NCI-H748 treated with DMSO at 0.1 percent for 48 hours (cell line): ENCODE data around the gene NR1I3.
A peak's percentile ranks its signal among the peaks of the same experiment; 100 is the strongest.
"Not testable (repeated sequence)": the region's sequence is repeated elsewhere in the genome, so short reads cannot be mapped to it uniquely, and the experiment has no call there.

Experiments used
- DNase-seq: peaks from one replicate; lab custom pipeline; 2025; lab: John Stamatoyannopoulos, UW

The NR1I3 gene

GRCh38 chr1:161238039-161238473 is at the start of gene NR1I3:
TSS of gene NR1I3 (minus strand) at chr1:161238203. CDS start at chr1:161236565, 1,638 bp downstream.
- no peak for DNase-seq

DNA sequence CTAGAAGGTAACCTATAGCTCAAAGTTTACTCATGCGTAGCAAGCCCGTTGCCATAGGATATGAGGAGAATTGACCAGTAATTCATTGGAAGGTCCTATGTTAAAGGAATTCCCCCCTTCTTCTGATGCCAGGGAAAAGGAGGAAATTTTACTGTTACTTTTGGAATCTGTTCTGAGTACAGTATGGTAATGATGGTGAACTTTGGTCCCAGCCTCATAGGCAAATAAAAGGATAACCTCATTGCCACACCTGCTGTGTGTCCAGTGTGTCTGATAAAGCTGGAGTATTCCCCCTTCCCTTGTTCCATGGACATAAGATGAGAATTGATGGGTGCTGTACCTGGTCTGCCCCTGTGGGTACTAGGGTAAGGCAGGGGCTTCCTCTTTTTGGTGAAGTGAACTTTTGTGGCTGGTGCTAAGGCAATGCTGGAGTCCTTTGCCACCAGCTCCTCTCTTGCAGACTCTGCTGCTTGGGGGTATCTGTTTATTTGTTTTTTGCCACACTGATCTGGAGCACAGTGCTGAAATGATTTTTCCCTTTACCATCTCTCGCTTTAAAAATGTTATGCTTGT is 49.6 kb upstream of the NR1I3 start:
- no peak for DNase-seq

GRCh38 chr1:161285521-161285920 is 47.5 kb upstream of the NR1I3 start:
- no peak for DNase-seq

DNA sequence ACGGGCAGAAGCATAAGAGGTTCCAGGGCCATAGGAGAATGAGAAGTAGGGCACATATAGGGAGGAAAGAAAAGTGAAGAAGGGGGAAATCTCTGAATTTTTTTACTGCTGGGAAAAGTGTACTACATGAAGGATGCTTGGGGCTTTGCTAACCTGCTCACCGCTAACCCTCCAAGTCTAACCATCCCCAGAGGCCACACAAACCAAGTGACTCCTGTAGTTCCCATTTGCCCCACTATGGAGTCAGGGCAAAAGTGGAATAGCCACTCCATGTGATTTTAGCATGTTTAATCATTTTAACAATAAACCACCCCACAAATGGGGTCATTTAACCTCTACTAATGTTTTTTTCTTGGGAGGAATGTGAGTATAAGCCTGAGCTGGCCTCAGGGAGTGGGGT is 47.1 kb upstream of the NR1I3 start:
- DNase-seq = no peak

GRCh38 chr1:161282991-161283390 is 45.0 kb upstream of the NR1I3 start:
- no peak for DNase-seq

- DNase-seq = no peak
Observed at GRCh38 chr1:161274874-161275273, 36.9 kb upstream of the NR1I3 start.

GRCh38 chr1:161273402-161273801 is 35.4 kb upstream of the NR1I3 start:
- DNase-seq = no peak

- DNase-seq = no peak
Observed at GRCh38 chr1:161267321-161267720, 29.3 kb upstream of the NR1I3 start.

DNA sequence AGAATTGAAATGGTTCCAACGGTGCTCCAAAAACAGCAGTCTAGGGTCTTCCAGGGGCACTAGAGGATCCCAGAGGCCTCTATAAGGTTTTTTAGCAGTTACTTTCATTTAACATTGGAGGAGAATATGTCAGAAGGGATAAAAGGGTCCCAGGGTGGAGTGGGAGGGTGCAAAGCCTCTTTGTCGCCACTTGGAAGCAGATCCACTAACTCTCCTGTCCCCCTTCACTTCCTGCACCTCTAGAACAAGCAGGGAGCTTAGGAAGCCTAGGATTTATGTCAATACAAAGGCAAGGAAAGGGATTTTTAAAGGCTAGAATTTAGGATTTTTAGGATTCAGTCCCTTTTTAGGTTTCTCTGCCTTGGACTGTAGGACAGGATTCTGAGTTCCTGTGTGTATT is 28.8 kb upstream of the NR1I3 start:
- no peak for DNase-seq

DNA sequence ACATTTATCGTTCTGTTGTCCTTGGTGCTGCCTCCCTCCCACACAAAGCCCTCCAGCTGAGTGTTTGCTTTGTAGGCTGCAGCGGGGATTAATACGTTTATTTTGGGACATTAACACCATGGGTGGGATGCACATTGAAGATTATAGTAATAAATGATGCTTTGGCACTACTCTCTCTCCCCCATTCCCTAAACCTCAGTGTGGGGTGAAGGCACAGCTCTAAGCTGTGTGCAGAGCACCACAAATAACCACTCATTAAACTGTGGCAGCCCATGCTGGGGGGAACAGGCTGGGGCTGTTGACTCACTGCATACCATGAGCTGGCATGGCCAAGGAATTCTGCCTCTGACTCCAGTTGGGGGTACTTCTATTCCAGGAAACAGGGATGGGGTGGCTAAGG is 28.2 kb upstream of the NR1I3 start:
- no peak for DNase-seq

DNA sequence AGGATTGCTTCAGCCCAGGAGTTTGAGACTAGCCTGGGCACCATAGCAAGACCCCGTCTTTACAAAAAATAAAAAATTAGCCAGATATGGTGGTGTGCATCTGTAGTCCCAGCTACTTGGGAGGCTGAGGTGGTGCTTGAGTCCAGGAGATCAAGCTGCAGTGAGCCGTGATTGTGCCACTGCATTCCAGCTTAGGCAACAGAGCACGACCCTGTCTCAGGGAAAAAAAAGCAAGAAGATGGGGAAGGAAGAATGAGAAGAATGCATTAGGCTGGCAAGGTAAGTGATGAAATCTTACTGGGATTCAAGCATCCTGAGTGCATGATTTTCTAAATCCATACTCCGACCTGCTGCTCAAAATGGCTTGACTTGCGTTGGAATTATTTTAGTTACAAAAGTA is 27.3 kb upstream of the NR1I3 start:
- DNase-seq = no peak

DNA sequence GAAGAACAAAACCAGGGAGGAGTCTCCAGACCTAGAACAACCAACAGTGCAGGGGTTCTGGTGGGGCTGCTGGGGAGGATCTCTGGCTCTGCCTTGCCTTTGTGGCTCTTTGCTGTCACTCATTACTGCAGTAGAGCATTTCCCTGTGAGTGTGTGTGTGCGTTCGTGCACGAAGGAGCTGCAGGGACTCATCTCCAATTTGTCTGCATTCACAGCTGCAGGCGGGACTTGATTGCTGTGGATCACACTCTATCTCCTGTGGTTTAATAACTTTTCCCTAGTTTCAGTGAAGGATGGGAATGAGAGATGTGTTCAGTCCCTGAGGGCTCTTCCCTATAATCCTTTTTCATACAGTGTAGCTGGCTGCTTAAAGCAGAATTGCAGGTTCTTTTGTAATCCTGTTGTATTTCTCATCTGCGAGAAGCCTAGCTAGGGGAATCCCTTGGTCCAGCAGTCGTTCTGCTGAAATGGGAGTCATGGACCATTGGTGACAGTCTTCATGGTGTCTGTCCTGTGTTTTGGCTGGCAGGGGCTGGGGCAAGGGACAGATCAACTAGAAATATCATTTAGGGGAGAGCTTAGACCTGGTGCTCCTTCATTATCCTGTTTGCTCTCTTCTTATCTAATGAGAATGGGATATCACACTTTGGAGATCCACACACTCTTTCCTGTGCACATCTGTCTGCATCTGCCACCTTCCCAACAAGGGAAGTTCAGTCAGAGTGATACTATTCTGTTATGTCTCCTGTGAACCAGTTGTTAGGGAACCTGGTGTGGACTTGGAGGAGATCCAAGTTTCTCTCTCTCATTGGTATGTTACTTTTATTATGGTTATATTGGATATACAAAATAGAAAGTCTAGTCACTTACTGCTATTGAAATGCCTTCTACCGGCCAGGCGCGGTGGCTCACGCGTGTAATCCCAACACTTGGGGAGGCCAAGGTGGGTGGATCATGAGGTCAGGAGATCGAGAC is 23.5 kb upstream of the NR1I3 start:
- no peak for DNase-seq

GRCh38 chr1:161260376-161261260 is 22.6 kb upstream of the NR1I3 start:
- DNase-seq = no peak

DNA sequence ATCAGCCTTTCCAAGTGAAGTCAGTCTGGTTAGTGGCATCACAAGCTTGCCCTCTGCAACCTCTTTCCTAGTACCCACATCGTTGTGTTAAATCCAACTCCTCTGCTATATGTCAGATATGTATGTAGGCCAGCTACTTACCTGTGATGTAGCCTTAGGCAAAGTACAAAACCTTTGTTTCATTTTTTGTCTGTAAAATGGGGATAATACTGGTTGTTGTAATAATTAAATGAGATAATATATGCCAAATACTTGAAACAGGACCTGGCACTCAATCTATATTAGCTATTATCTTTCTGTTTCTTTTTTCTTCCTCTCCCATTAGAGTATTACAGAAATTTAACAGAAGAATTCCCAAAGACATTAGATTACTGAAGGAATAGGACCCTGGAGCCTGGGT is 21.8 kb upstream of the NR1I3 start:
- DNase-seq = no peak

GRCh38 chr1:161259345-161259702 is 21.3 kb upstream of the NR1I3 start:
- no peak for DNase-seq

DNA sequence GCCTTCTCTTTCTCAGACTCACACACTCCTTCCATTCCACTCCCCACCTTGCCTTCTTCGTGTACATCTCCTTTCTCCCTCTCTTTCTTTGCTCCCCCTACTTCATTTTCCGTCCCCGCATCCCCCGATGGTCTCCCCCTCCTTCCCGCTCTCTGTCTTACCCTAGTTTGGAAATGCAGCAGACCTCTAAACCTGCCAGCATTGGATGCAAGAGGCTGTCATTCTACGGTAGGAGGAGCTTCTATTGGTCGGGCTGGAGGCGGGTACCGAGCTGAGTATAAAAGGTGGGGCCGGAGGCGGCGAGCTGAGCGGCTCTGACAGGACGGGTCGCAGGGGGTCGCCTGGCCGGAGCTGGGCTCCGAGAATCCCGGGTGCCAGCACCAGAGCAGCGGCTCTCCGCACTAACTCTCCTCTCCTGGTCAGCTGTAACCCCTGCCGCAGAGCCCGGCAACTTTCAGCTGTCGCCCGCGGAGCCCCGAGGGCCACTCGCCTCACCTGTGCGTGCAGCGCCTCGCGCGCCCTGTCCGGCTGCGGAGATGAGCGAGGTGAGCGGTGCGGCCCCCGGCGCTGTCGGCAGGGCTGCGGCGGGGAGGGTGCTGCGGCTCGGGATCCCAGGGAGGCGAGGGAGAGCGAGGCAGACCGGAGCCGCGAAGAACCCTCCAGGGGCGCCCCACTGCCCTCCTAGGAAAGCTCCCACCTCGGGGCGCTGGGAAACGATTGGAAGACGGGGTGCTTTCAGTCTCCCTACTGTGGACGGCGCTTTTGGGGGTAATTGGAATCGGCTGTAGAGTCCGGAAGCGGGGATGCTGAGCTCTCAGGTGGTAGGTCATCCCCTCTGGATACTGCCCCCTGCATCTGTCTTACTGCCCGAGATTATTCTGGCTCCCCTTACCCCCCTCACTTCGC is 20.7 kb upstream of the NR1I3 start, which contains the start of gene PCP4L1:
TSS of gene PCP4L1 (plus strand) at position 307 of the 906 bp plus-strand sequence. CDS start at position 537, 230 bp downstream.
- peak; percentile 68 for DNase-seq

GRCh38 chr1:161257109-161257508 is 19.1 kb upstream of the NR1I3 start:
- not testable (repeated sequence) for DNase-seq

DNA sequence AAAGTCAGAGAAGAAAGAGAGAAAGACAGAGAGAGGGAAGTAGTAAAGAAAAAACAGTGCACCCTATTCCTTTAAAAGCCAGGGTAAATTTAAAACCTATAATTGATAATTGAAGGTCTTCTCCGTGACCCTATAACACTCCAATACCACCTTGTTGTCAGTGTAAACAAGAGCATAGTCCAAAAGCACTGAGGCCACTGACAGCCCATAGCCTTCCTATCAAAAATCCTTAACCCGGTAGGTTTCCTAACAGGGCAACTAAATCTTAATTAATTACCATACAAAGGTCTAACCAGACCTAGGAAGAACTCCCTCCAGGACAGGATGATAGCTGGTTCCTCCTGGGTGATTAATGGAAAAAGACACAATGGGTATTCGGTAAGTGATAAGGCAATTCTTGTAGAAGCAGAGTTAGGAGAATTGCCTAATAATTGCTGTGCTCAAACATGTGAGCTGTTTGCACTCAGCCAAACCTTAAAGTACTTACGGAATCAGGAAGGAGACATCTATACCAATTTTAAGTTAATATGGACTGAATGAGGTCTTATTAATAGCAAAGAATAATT is 18.0 kb upstream of the NR1I3 start:
- DNase-seq = not testable (repeated sequence)

GRCh38 chr1:161255302-161255701 is 17.3 kb upstream of the NR1I3 start:
- DNase-seq = not testable (repeated sequence)

DNA sequence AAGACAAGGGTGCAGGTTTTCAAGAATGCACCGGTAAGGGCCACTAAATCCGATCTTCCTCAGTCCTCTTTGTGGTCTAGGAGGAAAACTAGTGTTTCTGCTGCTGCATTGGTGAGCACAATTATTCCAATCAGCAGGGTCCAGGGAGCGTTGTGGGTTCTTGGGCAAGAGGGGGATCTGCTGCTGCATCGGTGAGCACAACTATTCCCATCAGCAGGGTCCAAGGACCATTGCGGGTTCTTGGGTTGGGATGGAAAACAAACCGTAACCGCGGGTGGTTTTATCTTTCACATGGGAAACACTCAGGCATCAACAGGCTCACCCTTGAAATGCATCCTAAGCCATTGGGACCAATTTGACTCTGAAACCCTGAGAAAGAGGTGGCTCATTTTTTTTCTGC is 13.6 kb upstream of the NR1I3 start:
- DNase-seq = no peak

DNA sequence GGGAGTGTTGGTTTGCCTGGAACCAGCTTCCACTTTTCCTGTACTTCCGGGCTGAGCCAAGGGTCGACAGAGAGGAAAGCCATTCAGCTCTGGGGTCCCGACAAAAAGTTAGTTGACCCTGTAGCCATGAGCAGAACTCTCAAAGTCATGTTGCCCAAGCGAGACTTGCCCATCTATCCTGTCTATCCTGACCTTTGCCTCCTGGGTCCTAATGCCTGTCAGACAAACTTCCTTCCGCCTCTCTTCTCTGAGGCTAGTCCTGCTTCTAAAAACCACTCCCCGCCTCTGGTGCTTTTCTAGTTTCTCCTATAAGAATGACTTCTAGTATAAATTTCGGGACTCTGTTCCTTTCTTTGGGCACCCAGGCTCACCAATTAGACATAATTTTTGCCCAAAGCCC is 12.8 kb upstream of the NR1I3 start:
- no peak for DNase-seq
